AML-193 (cell line): ENCODE data around the gene ATF3.

Experiments used
- DNase-seq, 2 experiments: peaks; one replicate each; lab custom pipeline; 2025; lab: John Stamatoyannopoulos, UW

The ATF3 gene, protein sequence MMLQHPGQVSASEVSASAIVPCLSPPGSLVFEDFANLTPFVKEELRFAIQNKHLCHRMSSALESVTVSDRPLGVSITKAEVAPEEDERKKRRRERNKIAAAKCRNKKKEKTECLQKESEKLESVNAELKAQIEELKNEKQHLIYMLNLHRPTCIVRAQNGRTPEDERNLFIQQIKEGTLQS

DNA sequence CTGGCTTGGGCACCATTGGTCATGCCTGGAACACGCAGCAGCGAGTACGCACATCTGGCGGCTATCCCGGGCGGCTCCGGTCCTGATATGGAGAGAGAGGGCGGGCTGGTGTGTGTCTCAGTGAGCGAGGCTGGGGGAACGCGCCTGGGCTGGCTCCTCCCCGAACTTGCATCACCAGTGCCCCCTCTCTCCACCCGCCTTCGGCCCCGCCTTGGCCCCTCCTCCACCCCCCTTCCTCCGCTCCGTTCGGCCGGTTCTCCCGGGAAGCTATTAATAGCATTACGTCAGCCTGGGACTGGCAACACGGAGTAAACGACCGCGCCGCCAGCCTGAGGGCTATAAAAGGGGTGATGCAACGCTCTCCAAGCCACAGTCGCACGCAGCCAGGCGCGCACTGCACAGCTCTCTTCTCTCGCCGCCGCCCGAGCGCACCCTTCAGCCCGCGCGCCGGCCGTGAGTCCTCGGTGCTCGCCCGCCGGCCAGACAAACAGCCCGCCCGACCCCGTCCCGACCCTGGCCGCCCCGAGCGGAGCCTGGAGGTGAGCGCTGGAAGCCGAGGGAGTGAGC is at the start of gene ATF3:
ATF3 (plus strand) TSS at position 370 of the 567 bp plus-strand sequence. CDS start 6,261 bp downstream, outside the sequence.
- DNase-seq: peak; percentile 87 to 89

GRCh38 chr1:212559929-212560328 is 48.6 kb upstream of the ATF3 start:
- no peak for DNase-seq

DNA sequence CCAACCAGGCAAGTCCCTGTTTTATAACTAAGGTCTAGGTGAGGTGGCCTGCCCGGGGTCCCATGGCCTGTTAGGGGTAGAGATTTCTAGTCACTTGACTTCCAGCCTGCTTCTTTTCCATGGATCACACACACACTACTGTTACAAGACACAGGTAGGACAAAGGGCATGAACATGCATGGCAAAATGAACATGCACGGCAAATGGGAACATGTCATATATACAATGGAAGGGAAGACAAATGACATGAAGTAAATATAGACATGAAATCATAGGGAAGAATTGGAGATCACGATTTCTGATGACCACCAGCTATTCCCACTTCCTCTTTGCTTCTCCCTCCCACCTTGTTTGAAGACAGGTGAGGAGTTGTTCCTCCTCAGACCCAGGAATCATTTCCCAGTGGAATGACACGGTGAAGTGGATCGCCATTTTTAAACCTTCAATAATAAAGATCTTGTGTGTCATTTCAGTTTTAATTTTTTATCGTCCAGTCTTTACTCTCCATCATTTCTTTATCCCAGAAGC is 47.6 kb upstream of the ATF3 start:
- DNase-seq: no peak

DNA sequence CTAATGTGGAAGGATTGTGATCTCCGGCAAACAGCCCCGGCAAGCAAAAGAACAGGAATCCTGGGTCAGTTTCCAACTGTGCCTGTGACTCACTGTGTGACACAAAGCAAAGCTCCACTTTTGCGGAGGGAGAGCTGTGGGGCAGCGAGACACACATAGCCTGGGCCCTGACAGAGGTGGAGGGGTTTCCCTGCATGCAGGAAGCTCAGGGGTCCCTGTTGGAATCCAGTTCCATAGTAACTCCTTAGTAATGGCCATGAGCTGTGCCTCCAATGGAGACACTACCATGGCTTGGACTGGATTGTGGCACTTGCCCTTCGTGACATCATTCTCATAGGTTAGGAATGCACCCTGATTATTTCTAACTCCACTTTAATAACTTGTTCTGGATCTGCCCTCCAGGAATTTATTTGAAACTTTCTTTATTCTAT is 47.0 kb upstream of the ATF3 start:
- DNase-seq: no peak

GRCh38 chr1:212562771-212563170 is 45.8 kb upstream of the ATF3 start:
- DNase-seq: no peak

DNA sequence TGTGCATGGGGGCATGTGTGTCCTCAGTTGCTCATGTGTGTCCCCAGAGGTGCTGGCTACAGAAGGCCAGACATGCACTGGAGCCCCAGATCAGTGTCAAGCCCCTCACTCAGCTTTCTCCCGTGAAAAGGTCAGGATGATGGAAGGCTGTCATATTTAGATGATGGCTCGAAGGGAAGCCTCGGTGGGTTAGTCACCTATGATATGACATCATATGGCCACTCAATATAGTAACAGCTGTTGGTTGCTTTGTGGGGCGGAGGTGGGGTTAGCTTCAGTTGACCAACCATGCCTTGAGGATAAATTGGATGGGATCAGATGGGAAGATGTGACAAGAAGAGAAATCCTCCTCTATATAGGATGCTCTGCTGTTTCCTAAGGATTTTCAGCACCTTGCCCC is 43.5 kb upstream of the ATF3 start:
- DNase-seq: no peak

- DNase-seq: no peak
Measured at GRCh38 chr1:212565571-212566305, 42.8 kb upstream of the ATF3 start.

DNA sequence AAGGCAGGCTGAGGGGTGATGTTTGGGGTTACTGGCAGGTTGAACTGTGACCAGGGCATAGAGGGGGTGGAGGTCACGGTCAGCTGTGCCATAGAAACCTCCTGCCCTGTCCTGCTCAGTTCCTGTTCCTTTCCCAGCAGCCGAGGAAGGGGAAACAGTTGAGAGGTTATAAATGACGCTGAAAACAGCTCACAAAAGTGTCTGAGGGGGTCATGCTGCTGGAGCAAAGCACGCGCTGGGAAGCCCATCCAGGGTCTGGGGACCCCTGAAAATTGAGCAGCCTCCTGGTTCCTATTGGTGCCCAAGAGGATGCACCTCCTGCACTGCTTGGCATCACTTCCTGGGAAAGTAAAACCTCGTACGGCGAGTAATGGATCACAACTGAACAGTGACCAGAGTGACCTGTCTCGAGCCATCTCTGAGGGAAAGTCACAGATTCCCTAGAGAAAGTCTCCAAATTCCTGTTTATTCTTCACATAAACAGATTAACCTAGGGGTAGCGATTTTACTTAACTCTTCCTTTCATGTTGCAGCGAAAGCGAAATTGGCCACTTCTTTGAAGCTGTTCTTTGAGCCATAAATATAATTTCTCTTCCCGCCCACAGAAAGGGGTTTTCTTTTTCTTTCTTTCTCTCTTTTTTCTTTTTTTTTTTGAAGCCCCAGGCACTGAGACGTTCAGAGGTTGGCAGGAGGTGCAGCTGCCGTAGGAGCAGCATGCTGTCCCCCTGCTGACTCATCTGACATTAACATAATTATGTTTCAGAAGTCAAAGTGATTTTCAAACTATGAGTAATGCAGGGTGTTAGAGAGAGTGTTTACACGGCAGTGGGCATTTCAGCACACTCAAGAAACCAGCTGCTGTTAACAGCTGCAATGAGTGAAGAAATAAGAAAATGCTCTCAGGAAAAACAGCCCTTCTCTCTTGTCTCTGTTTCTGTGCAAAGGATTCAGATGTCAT is 41.8 kb upstream of the ATF3 start:
- peak; percentile 43 to 52 for DNase-seq

DNA sequence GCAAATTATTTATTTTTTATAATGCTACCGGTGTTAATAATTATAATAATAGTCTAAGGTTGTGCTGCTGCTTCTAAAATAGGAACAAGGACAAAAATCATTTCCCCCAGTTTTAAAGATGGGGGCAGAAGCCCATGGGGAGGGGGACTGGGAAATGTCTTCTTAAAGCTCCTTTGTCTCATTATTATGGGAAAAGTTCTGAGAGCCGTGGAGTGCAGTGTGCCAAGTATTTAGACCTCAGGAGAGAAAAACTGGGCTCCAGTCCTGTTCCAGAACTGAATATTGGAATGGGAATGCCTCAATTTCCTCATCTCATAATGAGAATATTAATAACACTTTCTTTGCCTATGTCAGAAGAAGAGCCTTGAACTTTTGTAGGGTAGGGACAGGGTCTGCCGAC is 40.9 kb upstream of the ATF3 start:
- no peak for DNase-seq

GRCh38 chr1:212568978-212569537 is 39.5 kb upstream of the ATF3 start:
- DNase-seq: no peak

GRCh38 chr1:212574732-212575131 is 33.8 kb upstream of the ATF3 start:
- DNase-seq: no peak

GRCh38 chr1:212575333-212575732 is 33.2 kb upstream of the ATF3 start:
- no peak for DNase-seq

DNA sequence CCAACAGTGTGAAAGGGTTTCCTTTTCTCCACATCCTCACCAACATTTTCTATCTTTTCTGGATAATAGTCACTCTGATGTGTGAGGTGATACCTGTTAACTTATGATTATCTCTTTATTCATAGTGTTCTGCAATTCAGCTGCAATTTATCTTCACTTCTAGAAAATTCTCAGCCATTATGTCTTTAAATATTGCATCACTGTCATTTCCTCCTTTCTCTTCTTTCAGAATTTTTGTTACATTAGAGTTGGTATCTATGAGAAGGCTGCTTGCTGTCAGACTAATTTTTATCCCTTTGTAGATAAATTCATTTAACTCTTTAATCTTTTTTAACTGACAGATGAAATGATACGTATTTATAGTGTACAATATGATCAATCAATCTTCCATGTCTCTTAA is 30.5 kb upstream of the ATF3 start:
- DNase-seq: peak in 1 of 2 experiments; percentile 3

DNA sequence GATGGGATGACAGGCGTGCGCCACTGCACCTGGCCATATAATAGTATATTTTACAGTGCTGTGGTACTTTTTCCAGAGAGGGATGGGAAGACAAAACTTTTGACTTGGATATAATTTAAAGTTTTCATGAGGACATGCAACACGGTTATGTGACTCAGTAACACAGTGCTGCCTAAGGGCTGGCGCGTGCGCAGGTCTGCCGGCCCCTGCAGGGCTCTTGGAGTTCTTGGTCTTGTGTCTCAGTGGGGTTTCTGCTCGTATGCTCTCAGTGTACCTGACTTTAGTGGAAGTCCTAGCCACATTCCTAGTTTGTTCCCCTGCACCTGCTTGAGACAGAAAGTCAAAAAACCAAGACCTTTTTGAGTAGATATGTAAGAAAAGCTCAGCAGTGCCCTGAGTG is 27.5 kb upstream of the ATF3 start:
- no peak for DNase-seq

DNA sequence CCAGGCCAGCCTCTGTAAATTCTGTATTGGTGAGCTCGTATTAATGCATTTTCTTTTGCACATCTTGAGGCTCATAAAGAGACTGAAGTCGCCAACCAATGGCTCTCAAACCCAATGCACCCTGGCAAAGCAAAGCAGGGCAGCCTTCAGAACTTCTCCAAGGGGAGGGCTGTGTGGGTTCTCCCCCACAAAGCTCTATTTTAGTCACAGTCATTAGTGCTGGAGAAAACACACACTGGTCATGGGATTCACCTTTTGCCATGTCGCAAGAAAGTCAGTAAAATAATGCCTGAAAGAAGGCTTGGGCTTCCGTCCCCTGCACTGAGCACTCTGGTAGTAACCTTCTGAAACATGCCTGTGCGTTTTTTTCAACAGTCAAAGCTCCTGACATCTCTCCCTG is 26.3 kb upstream of the ATF3 start:
- DNase-seq: no peak

DNA sequence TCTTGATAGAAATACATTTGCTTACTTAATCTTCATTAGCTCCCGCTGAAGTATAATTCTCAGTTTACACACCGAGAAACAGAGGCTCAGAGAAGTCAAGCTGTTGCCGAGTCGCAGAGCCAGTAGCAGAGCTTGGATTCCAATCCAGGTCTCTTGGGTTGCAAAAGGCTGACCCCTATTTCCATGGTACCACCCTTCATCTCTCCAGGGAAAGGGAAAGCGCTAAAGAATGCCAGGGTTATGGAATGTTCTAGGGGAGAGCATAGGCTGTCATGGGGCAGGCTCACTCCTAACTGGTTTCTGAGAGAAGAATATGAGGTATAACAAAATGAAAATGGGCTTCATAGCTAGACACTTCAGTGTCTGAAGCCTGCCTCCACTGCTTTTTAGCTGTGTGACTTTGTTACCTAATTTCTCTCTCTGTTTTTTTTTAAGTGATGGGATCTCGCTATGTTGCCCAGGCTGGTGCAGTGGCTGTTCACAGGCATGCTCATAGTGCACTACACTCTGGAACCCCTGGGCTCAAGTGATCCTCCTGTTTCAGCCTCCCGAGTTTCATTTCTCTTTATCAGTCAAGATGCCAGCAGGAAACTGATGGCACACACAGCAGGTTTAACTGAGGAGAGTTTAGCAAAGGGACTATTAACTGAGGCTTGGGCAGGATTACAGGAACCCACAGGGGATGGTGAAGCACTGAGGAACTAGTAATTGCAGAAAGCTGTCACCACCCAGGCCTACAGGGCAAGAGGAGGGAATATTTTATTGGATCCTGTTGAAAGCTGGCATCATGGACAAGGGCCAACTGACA is 25.5 kb upstream of the ATF3 start:
- no peak for DNase-seq

GRCh38 chr1:212583643-212584042 is 24.9 kb upstream of the ATF3 start:
- DNase-seq: no peak

DNA sequence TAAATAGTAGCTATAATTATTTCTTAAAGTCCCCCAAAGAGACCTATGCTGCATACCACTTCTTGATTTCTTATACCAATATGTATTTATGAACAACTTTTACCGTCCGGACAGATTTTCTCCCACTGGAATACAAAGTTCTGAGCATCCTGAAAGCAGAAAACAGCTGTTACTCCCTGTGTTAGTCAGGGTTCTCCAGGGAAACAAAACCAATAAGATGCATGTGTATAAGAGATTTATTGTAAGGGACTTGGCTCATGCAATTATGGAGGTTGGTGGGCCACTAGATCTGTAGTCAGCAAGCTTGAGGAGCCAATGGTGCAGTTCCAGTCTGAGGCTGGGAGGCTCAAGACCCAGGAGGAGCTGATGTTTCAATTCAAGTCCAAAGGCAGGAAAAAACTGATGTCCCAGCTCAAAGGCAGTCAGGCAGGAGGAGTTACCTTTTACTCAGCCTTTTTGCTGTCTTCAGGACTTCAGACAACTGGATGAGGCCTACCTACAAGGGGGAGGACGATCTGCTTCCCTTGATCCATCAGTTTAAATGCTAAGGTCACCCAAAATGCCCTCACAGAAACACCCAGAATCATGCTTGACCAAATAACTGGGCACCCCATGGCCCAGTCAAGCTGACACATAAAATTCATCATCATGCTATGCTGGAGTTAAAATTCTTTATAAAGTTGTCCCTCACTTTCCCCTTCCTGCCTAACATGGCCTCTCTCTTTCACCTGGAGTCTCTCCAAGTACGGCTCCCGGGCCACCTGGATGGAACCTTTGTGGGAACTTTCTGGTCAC is 24.3 kb upstream of the ATF3 start:
- DNase-seq: no peak

- DNase-seq: no peak
Measured at GRCh38 chr1:212585210-212585609, 23.4 kb upstream of the ATF3 start.
